NCI-H2107 treated with DMSO at 0.1 percent for 48 hours (cell line): ENCODE measurements around the gene ZDHHC17.

Experiments used
- DNase-seq: peaks from one replicate; lab custom pipeline; 2025; ENCODE audit not compliant: unreplicated experiment; lab: John Stamatoyannopoulos, UW

The ZDHHC17 gene

DNA sequence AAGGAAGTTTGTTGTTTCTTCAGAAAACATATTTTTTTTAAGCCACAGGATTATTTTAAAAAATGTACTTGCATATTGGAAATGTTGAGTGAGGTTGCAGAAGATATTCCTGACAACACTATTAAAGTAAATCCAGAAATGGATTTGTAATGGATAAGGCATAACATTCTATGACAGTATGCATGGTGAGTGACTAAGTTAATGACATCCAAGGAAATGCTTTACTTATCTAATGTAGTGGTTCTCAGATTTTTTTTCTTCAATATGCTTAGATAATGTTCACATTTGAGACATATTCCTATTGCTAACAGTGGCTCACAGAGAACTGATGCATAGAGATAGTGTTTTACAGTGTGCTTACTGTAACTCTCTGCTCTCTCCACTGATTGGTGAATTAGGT is 49.4 kb downstream of the ZDHHC17 start:
- DNase-seq: no peak

DNA sequence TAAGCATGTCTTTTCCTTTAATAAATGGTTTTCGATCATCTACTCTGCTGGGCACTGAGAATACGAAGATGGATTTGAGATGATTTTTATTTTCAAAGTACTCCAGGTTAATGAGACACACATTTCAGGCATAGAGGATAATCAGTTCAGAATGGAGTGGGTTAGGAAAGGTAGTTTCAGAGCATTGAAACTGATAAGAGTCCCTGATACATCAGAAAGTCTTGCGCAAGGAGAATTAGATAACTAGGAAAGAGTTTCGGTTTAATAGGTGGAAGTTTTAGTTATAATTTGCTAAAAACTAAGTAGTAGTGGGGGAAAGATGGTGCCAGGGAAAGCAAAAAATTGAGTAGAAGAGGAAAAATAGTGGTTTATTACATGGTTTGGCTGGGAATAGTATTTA is 50.1 kb downstream of the ZDHHC17 start:
- no peak for DNase-seq

DNA sequence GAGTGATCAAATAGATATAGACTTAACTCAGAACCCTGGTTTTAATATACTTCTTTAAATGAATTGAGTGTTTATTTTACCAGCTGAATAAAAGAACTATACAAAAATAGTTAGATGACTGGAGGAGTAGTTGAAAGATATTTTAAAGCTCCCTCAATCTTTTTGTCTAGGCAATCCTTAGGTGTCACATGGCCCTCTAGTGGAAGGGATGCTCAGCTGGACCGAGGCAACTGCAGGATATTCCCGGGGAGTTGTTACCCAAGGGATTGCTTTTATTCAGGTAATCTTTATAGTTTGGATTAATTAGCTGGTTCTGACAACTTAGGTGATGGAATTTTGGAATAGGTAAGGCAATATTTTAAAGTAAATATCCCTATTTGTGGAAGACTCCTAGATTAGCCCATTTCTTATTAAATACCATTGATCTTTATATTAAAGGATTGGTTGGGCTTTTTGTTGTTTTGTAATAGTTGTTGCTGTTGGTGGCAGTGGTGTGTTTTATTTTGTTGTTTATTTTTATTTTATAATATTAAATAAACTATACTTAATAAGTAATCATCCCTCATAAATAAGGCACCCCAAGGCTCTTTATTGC is 57.1 kb downstream of the ZDHHC17 start:
- peak; percentile 27 for DNase-seq

DNA sequence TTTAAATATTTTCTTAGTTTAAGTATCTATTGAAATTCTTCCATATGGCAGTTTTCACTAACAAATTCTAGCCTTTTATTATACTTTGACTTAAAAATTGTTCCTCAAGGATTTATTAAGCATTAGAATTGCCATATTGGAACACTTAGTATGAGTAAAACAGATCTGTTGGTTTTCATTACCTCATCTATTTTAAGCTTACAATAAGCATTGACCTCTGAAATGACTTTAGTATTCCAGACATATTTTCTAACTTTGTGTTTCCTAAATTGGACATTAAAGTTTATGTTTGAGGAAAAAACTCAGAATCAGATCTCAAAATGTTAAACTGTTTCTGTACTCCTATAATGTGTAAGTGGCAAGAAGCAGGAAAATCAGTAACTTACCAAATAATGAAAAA is 66.5 kb downstream of the ZDHHC17 start:
- no peak for DNase-seq

DNA sequence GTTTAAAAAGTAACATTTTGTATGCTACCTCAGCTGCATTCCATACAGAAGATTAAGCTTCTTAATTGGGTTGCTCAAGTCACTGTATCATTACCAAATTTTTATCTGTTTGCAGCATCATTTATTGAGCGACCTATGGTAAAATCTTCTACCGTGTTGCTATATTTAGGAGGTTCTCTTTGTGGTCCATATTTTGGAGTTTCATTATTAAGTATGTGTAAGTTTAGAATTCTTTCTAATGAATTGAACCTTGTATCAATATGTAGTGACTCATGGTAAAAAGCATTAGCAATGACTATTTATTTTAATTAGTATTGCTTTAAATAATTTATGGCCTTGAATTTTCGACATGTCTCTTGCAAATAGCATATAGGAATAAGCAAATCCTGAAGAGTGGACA is 72.7 kb downstream of the ZDHHC17 start:
- no peak for DNase-seq

DNA sequence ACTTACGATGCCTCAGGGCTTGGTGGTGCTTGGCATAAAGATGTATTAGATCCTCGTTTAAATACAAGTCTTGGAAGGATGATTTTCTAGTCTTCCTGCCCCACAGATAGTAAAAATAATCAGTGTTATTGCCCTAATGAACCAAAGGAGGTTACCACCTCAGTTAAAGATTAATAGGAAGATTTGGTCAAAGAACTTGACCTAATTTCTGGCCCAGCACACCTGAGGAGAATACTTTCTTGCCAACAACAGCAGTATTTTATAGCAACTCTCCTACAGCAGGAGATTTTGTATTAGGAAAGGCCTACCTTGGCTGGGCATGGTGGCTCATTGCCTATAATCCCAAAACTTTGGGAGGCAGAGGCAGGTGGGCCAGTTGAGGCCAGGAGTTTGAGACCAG is 83.3 kb downstream of the ZDHHC17 start:
- DNase-seq: no peak

DNA sequence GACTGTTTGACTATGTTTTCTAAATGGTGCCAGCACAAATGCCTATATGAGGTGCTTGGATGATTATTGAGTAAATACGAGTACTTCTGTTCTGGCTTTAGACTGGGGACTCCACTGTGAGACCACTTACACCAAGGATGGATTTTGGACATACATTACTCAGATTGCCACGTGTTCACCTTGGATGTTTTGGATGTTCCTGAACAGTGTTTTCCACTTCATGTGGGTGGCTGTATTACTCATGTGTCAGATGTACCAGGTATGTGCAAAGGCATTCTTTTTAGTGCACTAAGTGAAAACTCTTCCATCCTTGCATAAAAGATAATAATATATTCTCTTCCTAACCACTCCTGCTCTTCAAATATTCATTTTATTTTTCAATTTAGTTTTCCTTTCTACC is 84.2 kb downstream of the ZDHHC17 start:
- DNase-seq: no peak

DNA sequence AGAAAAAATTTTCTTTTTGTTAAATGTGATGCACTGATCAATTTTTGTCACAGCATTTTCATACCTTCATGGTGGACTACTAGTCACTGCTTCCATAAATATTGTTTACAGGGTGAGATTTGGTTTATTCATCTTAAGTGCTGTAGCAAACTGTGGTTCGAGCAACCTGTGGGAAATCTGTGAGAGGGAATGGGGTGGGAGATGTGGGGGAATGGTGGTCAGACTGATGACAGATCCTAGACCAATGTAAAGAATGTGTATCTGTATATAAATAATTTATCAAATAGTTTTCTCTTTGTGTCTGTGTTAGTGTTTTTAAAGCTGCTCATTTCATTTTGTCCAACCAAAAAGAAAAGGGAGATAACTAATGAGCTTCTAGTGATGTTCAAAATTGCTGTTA is 88.2 kb downstream of the ZDHHC17 start:
- no peak for DNase-seq

DNA sequence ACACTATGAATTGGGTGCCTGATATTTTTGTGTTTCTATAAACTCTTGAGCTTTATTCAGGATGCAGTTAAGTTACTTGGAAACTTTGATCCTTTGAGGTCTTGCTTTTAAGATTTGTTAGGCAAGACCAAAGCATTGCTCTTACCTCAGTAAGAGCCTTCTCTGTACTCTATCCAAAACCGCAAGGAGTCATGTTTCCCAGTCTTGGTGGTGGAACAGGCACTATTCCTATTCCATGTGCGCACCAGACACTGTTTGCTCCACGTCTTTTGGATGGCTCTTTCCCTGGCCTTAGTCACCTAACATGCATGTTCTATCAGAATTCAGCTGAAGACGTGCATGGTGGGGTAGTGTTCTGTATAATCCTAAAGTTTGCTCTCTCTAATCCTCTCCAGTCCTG is 91.4 kb downstream of the ZDHHC17 start:
- no peak for DNase-seq

DNA sequence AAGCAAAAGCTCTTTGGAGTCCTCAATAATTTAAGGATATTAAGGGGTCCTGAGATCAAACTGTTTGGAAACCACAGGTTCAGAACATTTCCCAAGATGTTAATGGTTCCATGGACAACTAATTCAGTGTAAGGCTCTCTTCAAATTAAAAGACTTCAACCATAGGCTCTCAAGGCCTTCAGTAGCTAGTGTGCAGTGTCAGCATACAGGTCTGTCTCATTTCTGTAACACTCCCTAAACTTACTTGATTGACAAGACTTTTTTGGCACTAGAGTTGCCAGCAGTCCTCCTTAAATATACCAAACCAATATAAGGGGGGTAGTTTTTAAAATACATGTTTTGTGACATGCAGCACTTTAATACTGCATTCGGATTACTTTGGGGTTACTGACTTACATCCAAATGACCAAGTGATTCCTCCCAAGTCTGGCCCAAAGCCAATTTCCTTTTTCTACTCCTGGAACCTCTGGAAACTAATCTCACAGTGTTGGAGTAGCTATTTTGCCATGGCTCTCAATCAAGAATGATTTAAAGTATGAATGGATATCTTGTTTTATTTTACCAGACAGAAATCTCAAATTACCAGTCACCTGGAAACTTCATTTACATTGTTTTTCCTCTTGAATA is 92.2 kb downstream of the ZDHHC17 start:
- DNase-seq: no peak

DNA sequence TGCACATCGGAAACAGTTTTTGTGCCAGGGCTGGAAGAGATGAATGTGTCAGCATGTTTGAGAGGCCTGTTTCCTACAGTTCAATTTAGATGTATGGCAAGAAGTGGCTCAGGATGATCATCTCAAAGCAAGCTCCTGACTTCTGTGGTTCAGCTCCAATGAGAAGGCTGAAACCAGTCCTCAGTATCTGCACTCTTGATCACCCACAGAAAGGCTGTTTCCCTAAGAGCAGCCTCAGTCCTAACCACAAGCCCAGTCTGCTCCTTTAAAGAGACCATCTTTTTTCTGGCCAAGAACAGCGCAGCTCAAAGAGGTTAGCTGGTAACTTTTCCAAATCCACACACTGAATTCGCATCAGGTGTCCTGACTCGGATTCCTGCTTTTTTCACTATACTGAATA is 95.7 kb downstream of the ZDHHC17 start:
- peak; percentile 6 for DNase-seq

DNA sequence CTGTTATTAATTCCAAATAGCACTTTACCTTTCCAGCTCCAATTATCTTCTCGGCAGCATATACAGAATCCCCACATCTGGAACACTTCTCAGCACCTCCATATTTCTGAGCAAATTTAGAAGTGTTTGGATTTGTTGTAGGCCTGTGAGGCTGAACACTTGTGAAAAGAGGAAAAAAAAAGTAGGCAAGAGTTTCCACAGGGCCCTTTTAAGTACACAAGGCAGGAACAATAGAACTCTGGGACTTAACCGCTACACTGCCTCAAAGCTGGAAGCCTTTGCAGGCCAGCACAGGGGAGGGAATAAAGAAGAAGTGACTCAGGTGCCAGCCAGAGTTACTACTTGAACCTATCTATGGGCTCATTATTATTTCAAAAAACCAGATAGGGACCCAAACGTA is 96.3 kb downstream of the ZDHHC17 start:
- no peak for DNase-seq

DNA sequence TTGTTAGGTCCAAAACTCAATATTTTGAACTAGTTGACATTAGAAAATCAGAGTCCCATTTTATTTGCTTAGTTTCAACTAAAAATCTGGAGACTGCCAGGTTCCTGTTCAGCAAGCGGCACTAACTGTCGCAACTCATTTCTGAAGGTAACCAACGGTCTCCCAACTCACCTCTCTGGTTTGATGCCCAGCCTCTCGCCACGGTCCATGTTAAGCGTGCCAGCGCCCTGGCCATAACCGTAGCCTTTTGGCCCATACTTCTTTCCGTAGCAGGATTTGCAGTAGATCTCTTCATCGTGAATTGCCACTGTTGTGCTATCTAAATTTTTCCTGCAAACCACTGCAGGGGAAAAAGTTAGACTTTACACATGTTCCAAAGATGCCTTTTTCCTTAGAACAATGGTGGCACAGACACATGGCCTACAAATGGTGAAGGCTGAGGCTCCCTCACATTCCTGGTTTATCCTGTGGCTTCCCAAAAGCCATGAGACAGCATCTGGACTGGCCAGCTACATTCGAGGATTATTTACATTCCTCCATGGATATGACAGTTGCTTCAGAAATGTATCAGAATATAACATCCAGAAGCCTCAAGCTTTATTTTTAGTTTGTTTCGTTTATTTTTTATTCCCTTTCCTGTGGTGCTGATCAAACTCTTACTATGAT is 99.2 kb downstream of the ZDHHC17 start:
- no peak for DNase-seq

DNA sequence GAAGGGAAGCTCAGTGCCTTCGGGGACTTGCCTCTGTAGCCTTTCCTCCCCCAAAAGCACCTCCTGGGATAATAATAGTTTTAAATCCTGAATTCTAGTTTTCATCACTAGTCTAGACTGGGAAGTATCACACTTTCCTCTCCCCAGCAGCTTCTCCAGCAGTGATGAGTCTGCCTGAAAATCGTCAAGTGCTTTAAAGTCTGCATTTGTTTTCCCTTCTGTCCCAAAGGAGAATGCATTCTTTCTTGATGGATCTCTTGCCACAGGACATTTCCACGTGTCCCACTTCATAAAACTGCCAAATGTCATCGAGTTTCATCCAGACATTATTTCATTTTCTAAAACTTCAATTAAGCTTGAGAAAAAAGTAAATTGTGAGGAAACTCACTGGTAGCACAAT is 99.9 kb downstream of the ZDHHC17 start:
- DNase-seq: no peak

DNA sequence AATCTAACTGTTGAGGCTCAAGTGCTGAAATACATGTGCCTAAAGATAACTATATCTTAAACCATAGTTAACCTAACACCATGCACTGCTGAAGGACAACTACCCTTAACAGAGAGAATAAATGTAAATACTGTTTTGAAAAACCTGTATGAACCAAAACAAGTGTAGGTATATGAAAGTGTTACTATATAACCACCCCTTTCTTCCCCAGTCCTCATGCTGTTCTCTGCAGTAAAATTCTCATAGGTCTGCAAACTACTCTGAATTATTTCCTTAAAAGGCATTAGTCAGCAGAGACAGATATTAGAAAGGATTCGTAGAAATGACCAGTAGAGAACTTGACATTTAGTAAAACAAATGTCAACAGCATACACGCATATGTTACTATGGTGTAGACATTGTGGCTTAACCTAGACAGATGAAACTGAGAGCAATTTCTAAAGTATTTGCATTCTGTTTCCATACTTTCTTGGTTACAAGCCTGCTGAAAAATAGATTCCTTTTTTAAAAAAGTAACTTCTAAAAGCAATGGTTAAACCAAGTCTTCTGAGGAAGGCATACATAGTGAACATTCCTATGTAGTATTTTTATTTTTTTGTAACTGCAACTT is 101.0 kb downstream of the ZDHHC17 start:
- DNase-seq: no peak

DNA sequence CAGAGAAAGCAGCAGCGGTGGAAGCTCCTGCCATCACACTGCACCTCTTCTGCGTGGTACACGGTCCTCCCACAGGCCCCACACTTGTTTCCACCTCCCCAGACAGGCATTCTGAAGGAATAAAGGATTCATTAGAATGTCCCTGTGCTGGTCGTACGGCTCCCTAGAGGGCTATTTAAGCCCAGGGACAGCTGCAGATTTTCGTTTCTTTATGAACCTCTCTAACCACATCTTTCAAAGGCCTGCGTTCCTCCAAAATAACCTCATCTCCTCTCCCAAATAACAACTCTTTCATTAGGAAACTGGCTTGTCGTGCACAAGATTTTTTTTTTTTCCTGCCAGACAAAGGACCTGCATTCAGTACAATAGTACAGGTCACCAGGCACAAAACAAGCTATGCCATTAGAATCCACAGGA is 102.2 kb downstream of the ZDHHC17 start:
- peak; percentile 93 for DNase-seq

DNA sequence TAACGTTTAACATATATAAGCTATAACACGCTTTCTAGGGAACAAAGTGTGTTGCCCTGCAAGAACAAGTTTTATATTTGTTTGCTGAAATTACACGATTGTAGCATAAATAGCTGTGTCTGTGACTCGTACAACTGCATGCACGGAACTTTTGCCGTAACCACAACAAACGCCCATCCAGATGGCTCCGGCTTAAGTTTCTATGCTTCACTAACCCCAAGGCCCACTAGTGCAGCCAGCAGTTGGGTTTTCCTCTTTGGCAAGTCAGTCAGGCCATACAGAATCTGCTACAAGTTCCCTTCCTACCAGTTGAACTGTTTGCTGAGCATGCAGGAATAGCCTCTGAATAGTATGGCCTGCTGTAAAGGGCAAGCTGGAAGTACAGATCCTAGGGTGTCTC is 102.8 kb downstream of the ZDHHC17 start:
- peak; percentile 60 for DNase-seq

DNA sequence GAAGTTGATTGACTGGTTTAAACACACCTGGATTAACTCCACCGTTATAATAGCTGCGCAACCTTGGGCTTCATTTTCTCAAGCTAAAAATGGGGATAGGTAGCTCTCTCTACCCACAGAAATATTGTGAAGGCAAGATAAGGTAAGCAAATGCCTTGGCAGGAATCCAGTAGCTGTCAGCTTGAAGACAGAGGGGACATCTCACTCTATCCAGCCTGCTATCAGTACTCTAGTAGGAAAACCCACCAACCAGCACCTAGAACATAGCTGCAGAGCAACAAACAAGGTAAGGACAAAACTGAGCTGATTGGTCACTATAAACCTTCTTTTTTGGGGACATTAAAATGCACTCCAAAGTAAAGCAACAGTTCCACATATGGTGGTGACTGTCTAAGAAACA is 107.2 kb downstream of the ZDHHC17 start:
- DNase-seq: no peak

DNA sequence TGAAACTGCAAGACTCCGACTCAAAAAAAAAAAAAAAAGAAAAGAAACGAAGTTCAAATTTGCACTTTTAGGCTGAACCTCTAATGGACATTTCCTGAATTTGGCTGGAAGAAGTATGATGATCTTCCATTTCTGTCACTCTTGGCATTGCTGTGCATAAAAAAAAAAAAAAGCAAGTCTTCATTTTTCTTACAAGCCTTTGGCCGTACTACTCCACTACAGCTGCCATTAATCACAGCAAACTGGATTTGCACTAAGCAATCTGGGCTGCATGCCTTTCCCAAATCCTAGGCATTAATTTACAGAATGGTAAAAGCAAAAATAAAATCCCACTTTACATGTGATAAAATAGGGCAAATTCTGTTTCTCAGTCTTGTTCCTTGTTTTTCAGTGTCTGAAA is 107.8 kb downstream of the ZDHHC17 start:
- DNase-seq: no peak

DNA sequence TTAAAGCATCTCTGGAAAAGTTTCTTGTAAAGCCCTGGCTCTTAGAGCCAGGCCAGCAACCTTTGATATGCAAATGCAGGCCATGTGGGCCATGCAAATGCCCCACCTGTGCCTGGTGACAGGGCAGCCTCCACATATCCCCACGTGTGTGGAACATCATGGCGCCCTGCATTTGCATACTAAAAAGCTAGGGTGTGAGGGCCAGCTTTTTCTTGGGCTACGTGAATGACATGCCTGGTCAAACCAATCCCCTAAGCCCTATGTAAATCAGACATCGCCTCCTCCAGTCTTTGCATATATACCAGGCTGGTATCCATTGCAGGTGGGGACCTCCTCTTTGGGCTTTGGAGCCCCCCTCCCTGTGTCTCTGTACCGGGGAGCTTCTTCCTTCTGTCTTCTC is 108.5 kb downstream of the ZDHHC17 start:
- DNase-seq: no peak

DNA sequence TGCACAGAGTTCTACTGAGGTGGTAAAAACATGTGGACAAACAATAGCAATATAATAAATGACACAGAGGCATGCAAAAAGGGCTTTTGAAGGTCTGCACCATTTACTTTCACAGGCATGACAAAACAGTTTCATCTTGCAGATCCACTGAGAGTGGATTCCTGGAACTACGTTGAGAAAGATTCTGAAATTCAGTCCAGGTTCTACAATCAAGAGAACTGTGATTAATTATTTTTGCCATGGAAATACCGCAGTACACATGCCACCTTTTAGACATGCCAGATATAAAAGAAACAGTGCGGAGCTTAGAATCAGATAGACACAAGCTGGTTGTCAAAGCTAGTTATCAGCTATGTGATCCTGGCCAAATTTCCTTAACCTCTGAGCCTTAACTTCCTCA is 110.1 kb downstream of the ZDHHC17 start:
- DNase-seq: no peak

DNA sequence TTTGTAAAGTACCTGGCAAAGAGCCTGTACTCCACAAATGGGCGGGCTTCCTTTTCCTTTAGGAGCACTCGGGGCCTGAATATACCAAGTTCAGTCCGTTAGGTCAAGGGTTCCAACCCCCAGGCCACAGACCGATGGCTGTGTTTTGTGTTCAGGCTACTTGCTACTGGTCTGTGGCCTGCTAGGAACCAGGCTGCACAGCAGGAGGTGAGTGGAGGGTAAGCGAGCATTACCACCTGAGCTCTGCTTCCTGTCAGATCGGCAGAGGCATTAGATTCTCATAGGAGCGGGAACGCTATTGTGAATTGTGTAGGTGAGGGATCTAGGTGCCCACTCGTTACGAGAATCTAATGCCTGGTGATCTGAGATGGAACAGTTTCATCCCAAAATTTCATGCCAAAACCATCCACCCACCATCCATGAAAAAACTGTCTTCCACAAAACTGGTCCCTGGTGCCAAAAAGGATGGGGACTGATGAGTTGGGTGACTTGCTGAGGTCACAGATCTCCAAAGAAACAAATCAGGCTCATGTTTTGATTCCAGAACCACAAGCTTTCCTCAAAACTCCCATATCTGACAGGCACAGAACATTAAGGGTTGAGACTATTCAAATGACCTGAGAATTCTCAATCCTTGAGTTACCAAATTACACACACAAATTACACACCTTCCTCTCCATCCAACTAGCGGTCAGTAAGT is 110.7 kb downstream of the ZDHHC17 start:
- no peak for DNase-seq
